Right kidney (tissue), 1 donor: ENCODE data around the gene TMEM69.
"Not testable (repeated sequence)": the region's sequence is repeated elsewhere in the genome, so short reads cannot be mapped to it uniquely, and the experiment has no call there.

Experiments
- DNase-seq: peaks from one replicate; pipeline ENCODE4 v3.0.0-alpha.2; 2016

Gene TMEM69

GRCh38 chr1:45674478-45674877 lies 13.5 kb upstream of the TMEM69 start:
- DNase-seq: no peak

- DNase-seq: not testable (repeated sequence)
Observed at GRCh38 chr1:45676553-45676952, 11.4 kb upstream of the TMEM69 start.

- DNase-seq: no peak
Observed at GRCh38 chr1:45677751-45678245, 10.2 kb upstream of the TMEM69 start.

GRCh38 chr1:45678489-45678888 lies 9.5 kb upstream of the TMEM69 start:
- DNase-seq: no peak

- no peak for DNase-seq
Observed at GRCh38 chr1:45679123-45679522, 8.9 kb upstream of the TMEM69 start.

GRCh38 chr1:45682942-45683341 lies 5.0 kb upstream of the TMEM69 start:
- DNase-seq: no peak

- DNase-seq: no peak
Observed at GRCh38 chr1:45684402-45684801, 3.6 kb upstream of the TMEM69 start.

GRCh38 chr1:45685308-45686014 lies 2.5 kb upstream of the TMEM69 start:
- DNase-seq: no peak

GRCh38 chr1:45686015-45686287 lies 2.0 kb upstream of the TMEM69 start:
- no peak for DNase-seq

- DNase-seq: peak; percentile 96
Observed at GRCh38 chr1:45686288-45687013, 1.5 kb upstream of the TMEM69 start, which contains the start of gene GPBP1L1. Gene GPBP1L1 (minus strand): TSS chr1:45686533. CDS start chr1:45659087, 27,446 bp downstream.

- DNase-seq: no peak
Observed at GRCh38 chr1:45687014-45687753, 797 bp upstream of the TMEM69 start.

- not testable (repeated sequence) for DNase-seq
Observed at GRCh38 chr1:45693811-45694210, 5.8 kb downstream of the TMEM69 start.

- no peak for DNase-seq
Observed at GRCh38 chr1:45694823-45695222, 6.8 kb downstream of the TMEM69 start.

GRCh38 chr1:45704637-45705036 lies 16.7 kb downstream of the TMEM69 start:
- DNase-seq: no peak

GRCh38 chr1:45713711-45714110 lies 25.7 kb downstream of the TMEM69 start:
- DNase-seq: no peak

- no peak for DNase-seq
Observed at GRCh38 chr1:45716700-45717099, 28.7 kb downstream of the TMEM69 start.

- not testable (repeated sequence) for DNase-seq
Observed at GRCh38 chr1:45717386-45717785, 29.4 kb downstream of the TMEM69 start.

- DNase-seq: no peak
Observed at GRCh38 chr1:45718289-45718688, 30.3 kb downstream of the TMEM69 start.

GRCh38 chr1:45721207-45721606 lies 33.2 kb downstream of the TMEM69 start:
- no peak for DNase-seq

- no peak for DNase-seq
Observed at GRCh38 chr1:45722809-45723208, 34.8 kb downstream of the TMEM69 start.

GRCh38 chr1:45723248-45723930 lies 35.4 kb downstream of the TMEM69 start:
- DNase-seq: no peak

- not testable (repeated sequence) for DNase-seq
Observed at GRCh38 chr1:45726007-45726406, 38.0 kb downstream of the TMEM69 start.
